ENCODE measurements around the gene GPS1. TPM values are rescaled to one million over a fixed set of nuclear protein-coding genes. Genes with fewer than 3 reads are reported as not detected.

Gene GPS1
- total RNA-seq, 1 experiment from 2014 or later = 295 TPM

- no peak for DNase-seq (ENCODE audit: low read depth, low spot score)
- in situ Hi-C loops (cut with HindIII; ENCODE audit: low pct_unique_long_range_greater_than_20kb, low sequenced_read_pairs) = no loop called here
Observed at GRCh38 chr17:82022310-82022980, 29.3 kb upstream of the GPS1 start, which contains the start of gene CENPX. Gene CENPX, minus strand, starts transcription at chr17:82022878. Its CDS starts 17 bp downstream, at chr17:82022861.

- in situ Hi-C loops (cut with HindIII; ENCODE audit: low pct_unique_long_range_greater_than_20kb, low sequenced_read_pairs) = no loop called here
- peak; percentile 100 for DNase-seq (ENCODE audit: low read depth, low spot score)
Observed at GRCh38 chr17:82022981-82023446, 28.7 kb upstream of the GPS1 start, which contains the start of gene LRRC45. Gene LRRC45, plus strand, starts transcription at chr17:82023305. Its CDS starts 339 bp downstream, at chr17:82023644.

GRCh38 chr17:82023447-82024241 lies 28.1 kb upstream of the GPS1 start:
- in situ Hi-C loops (cut with HindIII; ENCODE audit: low pct_unique_long_range_greater_than_20kb, low sequenced_read_pairs) = no loop called here
- DNase-seq (ENCODE audit: low read depth, low spot score) = peak; percentile 31

GRCh38 chr17:82024859-82025258 lies 26.8 kb upstream of the GPS1 start:
- in situ Hi-C loops (cut with HindIII; ENCODE audit: low pct_unique_long_range_greater_than_20kb, low sequenced_read_pairs) = no loop called here
- no peak for DNase-seq (ENCODE audit: low read depth, low spot score)

GRCh38 chr17:82025401-82026107 lies 26.1 kb upstream of the GPS1 start:
- in situ Hi-C loops (cut with HindIII; ENCODE audit: low pct_unique_long_range_greater_than_20kb, low sequenced_read_pairs) = no loop called here

GRCh38 chr17:82028246-82028645 lies 23.5 kb upstream of the GPS1 start:
- DNase-seq (ENCODE audit: low read depth, low spot score) = no peak
- in situ Hi-C loops (cut with HindIII; ENCODE audit: low pct_unique_long_range_greater_than_20kb, low sequenced_read_pairs) = no loop called here

More at GRCh38 chr17:82025401-82026107, 26.1 kb upstream of the GPS1 start:
- DNase-seq (ENCODE audit: low read depth, low spot score) = no peak

GRCh38 chr17:82028966-82029365 lies 22.7 kb upstream of the GPS1 start:
- in situ Hi-C loops (cut with HindIII; ENCODE audit: low pct_unique_long_range_greater_than_20kb, low sequenced_read_pairs) = no loop called here
- DNase-seq (ENCODE audit: low read depth, low spot score) = no peak

- DNase-seq (ENCODE audit: low read depth, low spot score) = no peak
- in situ Hi-C loops (cut with HindIII; ENCODE audit: low pct_unique_long_range_greater_than_20kb, low sequenced_read_pairs) = no loop called here
Observed at GRCh38 chr17:82029391-82029790, 22.3 kb upstream of the GPS1 start.

- no peak for DNase-seq (ENCODE audit: low read depth, low spot score)
- in situ Hi-C loops (cut with HindIII; ENCODE audit: low pct_unique_long_range_greater_than_20kb, low sequenced_read_pairs) = loop anchor here (10.0 kb wide), 1 partner anchor 105 kb away; no protein-coding TSS in a partner anchor
Observed at GRCh38 chr17:82029990-82030469, 21.7 kb upstream of the GPS1 start.

- in situ Hi-C loops (cut with HindIII; ENCODE audit: low pct_unique_long_range_greater_than_20kb, low sequenced_read_pairs) = loop anchor here (10.0 kb wide), 1 partner anchor 104 kb away; no protein-coding TSS in a partner anchor
- peak; percentile 91 for DNase-seq (ENCODE audit: low read depth, low spot score)
Observed at GRCh38 chr17:82030470-82031302, 21.0 kb upstream of the GPS1 start.

GRCh38 chr17:82031303-82031884 lies 20.3 kb upstream of the GPS1 start, which contains the start of gene RAC3:
Gene RAC3, plus strand, starts transcription at chr17:82031678. Its CDS starts 84 bp downstream, at chr17:82031762.
- in situ Hi-C loops (cut with HindIII; ENCODE audit: low pct_unique_long_range_greater_than_20kb, low sequenced_read_pairs) = loop anchor here (10.0 kb wide), 1 partner anchor 103 kb away; no protein-coding TSS in a partner anchor
- DNase-seq (ENCODE audit: low read depth, low spot score) = peak; percentile 58

GRCh38 chr17:82031885-82032627 lies 19.6 kb upstream of the GPS1 start:
- in situ Hi-C loops (cut with HindIII; ENCODE audit: low pct_unique_long_range_greater_than_20kb, low sequenced_read_pairs) = loop anchor here (10.0 kb wide), 1 partner anchor 103 kb away; no protein-coding TSS in a partner anchor
- no peak for DNase-seq (ENCODE audit: low read depth, low spot score)

GRCh38 chr17:82033359-82034085 lies 18.2 kb upstream of the GPS1 start:
- in situ Hi-C loops (cut with HindIII; ENCODE audit: low pct_unique_long_range_greater_than_20kb, low sequenced_read_pairs) = loop anchor here (10.0 kb wide), 1 partner anchor 101 kb away; no protein-coding TSS in a partner anchor
- no peak for DNase-seq (ENCODE audit: low read depth, low spot score)

- no peak for DNase-seq (ENCODE audit: low read depth, low spot score)
Observed at GRCh38 chr17:82034371-82035011, 17.2 kb upstream of the GPS1 start.

GRCh38 chr17:82035488-82035887 lies 16.2 kb upstream of the GPS1 start:
- no peak for DNase-seq (ENCODE audit: low read depth, low spot score)
- in situ Hi-C loops (cut with HindIII; ENCODE audit: low pct_unique_long_range_greater_than_20kb, low sequenced_read_pairs) = loop anchor here (10.0 kb wide), 1 partner anchor 99 kb away; no protein-coding TSS in a partner anchor

More at GRCh38 chr17:82034371-82035011, 17.2 kb upstream of the GPS1 start:
- in situ Hi-C loops (cut with HindIII; ENCODE audit: low pct_unique_long_range_greater_than_20kb, low sequenced_read_pairs) = loop anchor here (10.0 kb wide), 1 partner anchor 100 kb away; no protein-coding TSS in a partner anchor
